ENCODE results near the gene MYH14. TPM values are rescaled to one million over a fixed set of nuclear protein-coding genes. Genes with fewer than 3 reads are reported as not detected.

MYH14 gene
- total and polyA plus RNA-seq, 10 of the 15 experiments (the other 5 are each of a cell fraction or from before 2014, with no cell fraction given), result 0.06 to 0.69 (median 0.15) TPM; not detected in 4

DNA sequence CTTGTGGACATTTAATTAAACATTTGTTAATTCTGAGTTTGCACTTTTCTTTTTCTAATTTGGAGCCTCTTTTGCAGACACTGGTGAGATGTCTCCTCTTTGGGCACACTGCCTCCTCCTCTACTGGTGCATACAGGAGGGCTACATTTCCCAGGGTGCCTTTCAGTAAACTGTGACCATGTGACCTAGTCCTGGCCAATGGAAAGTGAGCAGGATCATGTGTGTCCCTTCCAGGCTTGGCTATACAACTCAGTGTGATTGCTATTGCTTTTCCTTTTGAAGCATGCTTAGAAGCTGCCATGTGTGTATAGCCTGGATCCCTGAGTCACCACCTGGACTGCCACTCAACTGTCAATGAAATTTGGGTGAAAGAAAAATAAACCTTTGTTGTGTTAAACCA is 44.8 kb upstream of the MYH14 start (continued):
- TF ChIP-seq, protein P1, sequence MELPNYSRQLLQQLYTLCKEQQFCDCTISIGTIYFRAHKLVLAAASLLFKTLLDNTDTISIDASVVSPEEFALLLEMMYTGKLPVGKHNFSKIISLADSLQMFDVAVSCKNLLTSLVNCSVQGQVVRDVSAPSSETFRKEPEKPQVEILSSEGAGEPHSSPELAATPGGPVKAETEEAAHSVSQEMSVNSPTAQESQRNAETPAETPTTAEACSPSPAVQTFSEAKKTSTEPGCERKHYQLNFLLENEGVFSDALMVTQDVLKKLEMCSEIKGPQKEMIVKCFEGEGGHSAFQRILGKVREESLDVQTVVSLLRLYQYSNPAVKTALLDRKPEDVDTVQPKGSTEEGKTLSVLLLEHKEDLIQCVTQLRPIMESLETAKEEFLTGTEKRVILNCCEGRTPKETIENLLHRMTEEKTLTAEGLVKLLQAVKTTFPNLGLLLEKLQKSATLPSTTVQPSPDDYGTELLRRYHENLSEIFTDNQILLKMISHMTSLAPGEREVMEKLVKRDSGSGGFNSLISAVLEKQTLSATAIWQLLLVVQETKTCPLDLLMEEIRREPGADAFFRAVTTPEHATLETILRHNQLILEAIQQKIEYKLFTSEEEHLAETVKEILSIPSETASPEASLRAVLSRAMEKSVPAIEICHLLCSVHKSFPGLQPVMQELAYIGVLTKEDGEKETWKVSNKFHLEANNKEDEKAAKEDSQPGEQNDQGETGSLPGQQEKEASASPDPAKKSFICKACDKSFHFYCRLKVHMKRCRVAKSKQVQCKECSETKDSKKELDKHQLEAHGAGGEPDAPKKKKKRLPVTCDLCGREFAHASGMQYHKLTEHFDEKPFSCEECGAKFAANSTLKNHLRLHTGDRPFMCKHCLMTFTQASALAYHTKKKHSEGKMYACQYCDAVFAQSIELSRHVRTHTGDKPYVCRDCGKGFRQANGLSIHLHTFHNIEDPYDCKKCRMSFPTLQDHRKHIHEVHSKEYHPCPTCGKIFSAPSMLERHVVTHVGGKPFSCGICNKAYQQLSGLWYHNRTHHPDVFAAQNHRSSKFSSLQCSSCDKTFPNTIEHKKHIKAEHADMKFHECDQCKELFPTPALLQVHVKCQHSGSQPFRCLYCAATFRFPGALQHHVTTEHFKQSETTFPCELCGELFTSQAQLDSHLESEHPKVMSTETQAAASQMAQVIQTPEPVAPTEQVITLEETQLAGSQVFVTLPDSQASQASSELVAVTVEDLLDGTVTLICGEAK (IDR thresholded peaks at IDR 0.05; ENCODE audit: borderline replicate concordance), result no peak
- TF ChIP-seq, protein P2, sequence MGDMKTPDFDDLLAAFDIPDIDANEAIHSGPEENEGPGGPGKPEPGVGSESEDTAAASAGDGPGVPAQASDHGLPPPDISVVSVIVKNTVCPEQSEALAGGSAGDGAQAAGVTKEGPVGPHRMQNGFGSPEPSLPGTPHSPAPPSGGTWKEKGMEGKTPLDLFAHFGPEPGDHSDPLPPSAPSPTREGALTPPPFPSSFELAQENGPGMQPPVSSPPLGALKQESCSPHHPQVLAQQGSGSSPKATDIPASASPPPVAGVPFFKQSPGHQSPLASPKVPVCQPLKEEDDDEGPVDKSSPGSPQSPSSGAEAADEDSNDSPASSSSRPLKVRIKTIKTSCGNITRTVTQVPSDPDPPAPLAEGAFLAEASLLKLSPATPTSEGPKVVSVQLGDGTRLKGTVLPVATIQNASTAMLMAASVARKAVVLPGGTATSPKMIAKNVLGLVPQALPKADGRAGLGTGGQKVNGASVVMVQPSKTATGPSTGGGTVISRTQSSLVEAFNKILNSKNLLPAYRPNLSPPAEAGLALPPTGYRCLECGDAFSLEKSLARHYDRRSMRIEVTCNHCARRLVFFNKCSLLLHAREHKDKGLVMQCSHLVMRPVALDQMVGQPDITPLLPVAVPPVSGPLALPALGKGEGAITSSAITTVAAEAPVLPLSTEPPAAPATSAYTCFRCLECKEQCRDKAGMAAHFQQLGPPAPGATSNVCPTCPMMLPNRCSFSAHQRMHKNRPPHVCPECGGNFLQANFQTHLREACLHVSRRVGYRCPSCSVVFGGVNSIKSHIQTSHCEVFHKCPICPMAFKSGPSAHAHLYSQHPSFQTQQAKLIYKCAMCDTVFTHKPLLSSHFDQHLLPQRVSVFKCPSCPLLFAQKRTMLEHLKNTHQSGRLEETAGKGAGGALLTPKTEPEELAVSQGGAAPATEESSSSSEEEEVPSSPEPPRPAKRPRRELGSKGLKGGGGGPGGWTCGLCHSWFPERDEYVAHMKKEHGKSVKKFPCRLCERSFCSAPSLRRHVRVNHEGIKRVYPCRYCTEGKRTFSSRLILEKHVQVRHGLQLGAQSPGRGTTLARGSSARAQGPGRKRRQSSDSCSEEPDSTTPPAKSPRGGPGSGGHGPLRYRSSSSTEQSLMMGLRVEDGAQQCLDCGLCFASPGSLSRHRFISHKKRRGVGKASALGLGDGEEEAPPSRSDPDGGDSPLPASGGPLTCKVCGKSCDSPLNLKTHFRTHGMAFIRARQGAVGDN (IDR thresholded peaks at IDR 0.05), result no peak

DNA sequence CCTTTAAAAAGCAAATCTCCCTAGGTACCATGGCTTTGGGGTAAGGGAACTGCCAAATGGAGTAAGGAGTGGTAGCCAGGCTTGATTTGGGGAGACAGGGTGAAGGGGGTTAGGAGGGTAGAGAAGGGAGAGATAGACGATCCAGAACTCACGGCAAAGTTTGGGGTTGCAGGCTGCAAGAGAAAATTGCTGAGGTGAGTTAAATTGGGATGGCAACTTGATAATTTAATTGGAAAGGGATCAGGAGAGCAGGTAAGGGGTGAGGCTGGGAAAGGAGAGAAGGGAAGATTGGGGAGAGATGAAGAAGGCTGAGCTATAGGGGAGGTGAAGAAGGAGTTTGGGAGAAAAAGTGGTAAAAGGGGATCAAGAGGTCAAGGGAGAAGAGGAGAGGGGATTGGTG is 44.3 kb upstream of the MYH14 start:
- FAIRE-seq, result no peak
- intact Hi-C loops (cut with micrococcal nuclease; ENCODE audit: unreplicated experiment), result no loop called here
- CTCF ChIA-PET, result no interaction called here

More for the DNA sequence above, 44.3 kb upstream of the MYH14 start:
- Histone ChIP-seq H3K36me3 (ENCODE audit: control insufficient read depth in 2 of 2, insufficient read depth in 2 of 2, low read length in 1 of 2) (no peaks in the 10 kb centered on the region; a peak in 1 of 4 replicates), H3K79me2 (ENCODE audit: control insufficient read depth, insufficient read depth, low read length) (no peaks in the 10 kb centered on the region), H4K20me1 (ENCODE audit: control insufficient read depth, insufficient read depth) (no peaks in the 10 kb centered on the region), H2AFZ (ENCODE audit: control insufficient read depth, low read depth, low read length) (no peak overlapping the region), H3K4me1 (ENCODE audit: control insufficient read depth, insufficient read depth, low read length) (no peaks in the 10 kb centered on the region), H3K27me3 (replicated peaks in 1 of 2; ENCODE audit: control insufficient read depth in 2 of 2, insufficient read depth in 2 of 2, low read length in 1 of 2) (no peaks in the 10 kb centered on the region), H3K4me2 (ENCODE audit: control insufficient read depth, insufficient read depth) (no peak overlapping the region), H3K9ac (ENCODE audit: control insufficient read depth, insufficient read depth, low read length) (no peak overlapping the region), H3K4me3 (no peak overlapping the region), H3K27ac (ENCODE audit: control insufficient read depth, insufficient read depth) (no peak overlapping the region), H3K9me3 (replicated peaks; ENCODE audit: control insufficient read depth, insufficient read depth, low read length) (no peaks in the 10 kb centered on the region; the same call in 2 of the 3 replicates)
- ChIA-PET SMC1A (ENCODE audit: uncharacterized antibody, unreplicated experiment) (no interaction called here), POLR2A (no interaction called here), RAD21 (ENCODE audit: unreplicated experiment) (no interaction called here)
- DNase-seq (ENCODE audit: low read depth, low spot score) (no peak), ATAC-seq (no peak)
- no TSS peak for BruUV-seq (replicated peaks)
- WGBS (ENCODE audit: insufficient coverage, insufficient replicate concordance, low lambda C conversion rate, missing lambda C conversion rate), result 32% methylated on average over 2 of the region's 2 CpGs
- in situ Hi-C loops (cut with MboI), result no loop called here
- TF ChIP-seq ZNF207 (IDR thresholded peaks at IDR 0.05; ENCODE audit: borderline replicate concordance), result no peak
- TF ChIP-seq, protein P3, sequence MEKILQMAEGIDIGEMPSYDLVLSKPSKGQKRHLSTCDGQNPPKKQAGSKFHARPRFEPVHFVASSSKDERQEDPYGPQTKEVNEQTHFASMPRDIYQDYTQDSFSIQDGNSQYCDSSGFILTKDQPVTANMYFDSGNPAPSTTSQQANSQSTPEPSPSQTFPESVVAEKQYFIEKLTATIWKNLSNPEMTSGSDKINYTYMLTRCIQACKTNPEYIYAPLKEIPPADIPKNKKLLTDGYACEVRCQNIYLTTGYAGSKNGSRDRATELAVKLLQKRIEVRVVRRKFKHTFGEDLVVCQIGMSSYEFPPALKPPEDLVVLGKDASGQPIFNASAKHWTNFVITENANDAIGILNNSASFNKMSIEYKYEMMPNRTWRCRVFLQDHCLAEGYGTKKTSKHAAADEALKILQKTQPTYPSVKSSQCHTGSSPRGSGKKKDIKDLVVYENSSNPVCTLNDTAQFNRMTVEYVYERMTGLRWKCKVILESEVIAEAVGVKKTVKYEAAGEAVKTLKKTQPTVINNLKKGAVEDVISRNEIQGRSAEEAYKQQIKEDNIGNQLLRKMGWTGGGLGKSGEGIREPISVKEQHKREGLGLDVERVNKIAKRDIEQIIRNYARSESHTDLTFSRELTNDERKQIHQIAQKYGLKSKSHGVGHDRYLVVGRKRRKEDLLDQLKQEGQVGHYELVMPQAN (conservative IDR thresholded peaks at IDR 0.05), result no peak
- TF ChIP-seq BHLHE40 (IDR thresholded peaks at IDR 0.05; ENCODE audit: borderline replicate concordance in 1 of 2, low read depth in 2 of 2, low read length in 1 of 2), result no peak
- no peak for TF ChIP-seq TAF1 (IDR thresholded peaks at IDR 0.05; ENCODE audit: borderline replicate concordance, low read depth, low read length)
- no peak for TF ChIP-seq SP1 (IDR thresholded peaks at IDR 0.05; ENCODE audit: low read depth, low read length)

All from GM12878 (cell line).